Activated CD8-positive, alpha-beta memory T cell treated with anti-CD3 and anti-CD28 coated beads for 4 hours (primary cell): Measurements from ENCODE around the gene MYO5B.
"Not testable (repeated sequence)": the region's sequence is repeated elsewhere in the genome, so short reads cannot be mapped to it uniquely, and the experiment has no call there.

Experiments
- DNase-seq, 2 donors: peaks; one replicate each; pipeline ENCODE4 v3.0.0-alpha.2; 2020; ENCODE audit warnings: low read depth in 2 of 2

MYO5B gene

DNA sequence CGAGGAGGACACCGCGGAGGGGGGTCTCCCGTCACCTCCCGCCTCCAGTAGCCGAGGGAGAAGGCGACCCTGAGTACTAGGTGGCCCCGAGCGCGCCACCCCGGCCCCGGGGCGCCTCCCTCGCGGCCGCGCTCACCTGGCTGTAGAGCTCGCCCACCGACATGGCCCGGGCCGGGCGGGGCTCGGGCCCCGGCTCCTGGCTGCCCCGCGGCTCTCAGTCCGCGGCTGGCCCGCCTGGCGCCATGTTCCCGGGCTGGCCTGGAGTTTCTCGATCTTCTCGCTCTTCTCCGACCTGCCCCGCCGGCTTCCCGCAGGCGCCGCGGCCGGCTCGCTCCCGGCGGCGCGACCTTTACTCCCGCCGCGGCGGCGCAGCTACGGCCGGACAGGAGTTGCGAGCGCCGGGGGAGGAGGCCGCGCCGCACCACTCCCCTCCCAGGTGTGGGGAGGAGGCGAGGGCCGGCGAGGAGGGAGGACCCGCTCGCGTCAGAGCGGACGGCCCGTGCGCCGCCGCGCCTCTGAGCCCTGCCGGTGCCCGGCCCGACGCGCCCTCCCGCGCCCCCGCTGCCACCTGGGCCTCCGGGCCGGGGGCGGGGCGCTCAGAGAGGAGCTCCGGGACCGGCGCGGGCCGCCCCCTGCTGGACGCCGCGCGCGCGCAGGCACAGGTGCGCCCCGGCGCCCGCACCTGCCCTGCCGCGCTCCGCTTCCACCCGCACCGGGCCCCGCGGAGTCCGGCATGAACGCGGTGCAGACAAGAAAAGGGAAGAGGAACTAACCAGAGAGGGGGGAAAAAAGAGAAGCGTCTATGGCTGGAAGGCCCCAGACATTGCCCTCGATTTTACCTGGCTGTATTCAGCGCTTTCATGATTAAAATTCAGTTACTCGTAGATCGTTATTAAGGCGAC is at the start of gene MYO5B:
Gene MYO5B, minus strand, starts transcription at position 517 of the 902 bp plus-strand sequence. Its CDS starts 354 bp downstream, at position 163.
- peak in 1 of 2 donors; percentile 6 for DNase-seq

DNA sequence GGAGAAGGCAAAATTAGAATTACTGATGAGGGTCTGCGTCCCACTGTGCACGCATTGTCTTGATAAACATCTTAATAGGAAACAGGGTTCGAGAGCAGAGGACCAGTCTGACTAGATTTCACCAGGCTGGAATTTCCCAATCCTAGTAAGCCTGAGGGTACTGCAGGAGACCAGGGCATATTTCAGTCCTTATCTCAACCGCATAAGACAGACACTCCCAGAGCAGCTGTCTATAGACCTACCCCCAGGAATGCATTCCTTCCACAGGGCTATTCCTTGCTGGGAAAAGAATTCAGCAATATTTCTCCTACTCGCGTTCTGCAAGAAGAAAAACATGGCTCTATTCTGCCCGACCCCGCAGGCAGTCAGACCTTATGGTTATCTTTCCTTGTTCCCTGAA is 46.8 kb upstream of the MYO5B start:
- DNase-seq, result not testable (repeated sequence)

- DNase-seq, result no peak
Observed at GRCh38 chr18:50240080-50240563, 45.2 kb upstream of the MYO5B start.

DNA sequence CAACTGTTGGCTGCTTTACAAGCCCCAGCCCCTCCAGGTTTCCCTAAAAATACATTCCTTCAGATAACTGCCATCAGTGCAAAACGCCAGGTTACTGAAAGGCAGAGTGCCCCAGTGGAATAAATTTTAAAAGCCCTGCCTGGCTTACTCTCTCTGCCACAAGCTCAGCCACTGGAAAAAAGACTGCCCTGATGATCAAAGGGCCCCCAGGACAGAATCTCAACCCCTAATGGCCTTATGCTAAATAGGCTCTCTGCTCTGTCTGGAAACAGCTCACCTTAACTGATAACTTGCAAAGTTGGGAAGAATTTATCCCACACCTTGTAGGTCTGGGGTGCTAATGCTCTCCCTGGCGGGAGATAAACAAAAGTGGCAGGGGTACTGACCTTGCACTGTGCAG is 37.5 kb upstream of the MYO5B start:
- DNase-seq, result no peak

GRCh38 chr18:50231621-50232020 is 36.7 kb upstream of the MYO5B start:
- no peak for DNase-seq

GRCh38 chr18:50220249-50220648 is 25.3 kb upstream of the MYO5B start:
- not testable (repeated sequence) for DNase-seq

GRCh38 chr18:50218432-50219197 is 23.7 kb upstream of the MYO5B start:
- peak in 1 of 2 donors; percentile 19 for DNase-seq

GRCh38 chr18:50209311-50209710 is 14.4 kb upstream of the MYO5B start:
- no peak for DNase-seq

GRCh38 chr18:50207722-50208121 is 12.8 kb upstream of the MYO5B start:
- DNase-seq, result no peak

DNA sequence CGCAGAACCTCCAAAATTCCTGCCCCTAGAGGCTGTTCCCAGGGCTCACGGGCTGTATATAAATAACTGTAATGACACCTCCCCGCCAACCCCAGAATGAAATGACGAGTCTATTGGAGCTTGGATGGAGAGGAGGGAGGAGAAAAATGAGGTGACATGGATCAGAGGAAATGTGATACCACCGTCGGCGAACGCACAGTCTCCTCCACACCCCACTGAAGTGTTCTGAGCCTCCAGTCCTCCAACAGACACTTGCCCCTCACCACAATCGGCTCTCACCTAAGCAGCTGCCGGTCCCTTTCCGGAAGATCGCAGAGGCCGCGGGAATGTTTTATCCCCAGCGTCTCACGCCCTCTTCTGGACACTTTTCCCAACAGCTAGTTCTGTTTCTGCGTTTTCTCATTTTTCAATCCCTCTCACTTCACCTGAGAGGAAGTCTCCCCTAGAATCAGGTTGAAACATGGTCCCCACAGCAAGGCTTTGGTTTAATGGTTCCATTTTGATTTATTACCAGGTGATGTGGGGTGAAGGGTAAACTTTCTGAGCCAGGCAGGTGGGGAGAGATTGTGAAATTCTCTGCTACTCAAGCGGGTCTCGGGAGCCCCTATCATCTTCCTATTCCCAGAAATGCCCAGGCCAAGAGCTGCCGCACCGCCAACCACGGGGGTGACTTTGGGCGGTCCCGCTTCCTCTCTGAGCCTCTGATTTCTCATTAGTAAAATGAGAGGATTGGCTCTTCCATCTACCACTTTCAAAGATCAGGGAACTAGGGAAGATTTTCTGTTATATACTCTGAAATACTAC is 9.1 kb upstream of the MYO5B start:
- DNase-seq, result no peak

GRCh38 chr18:50201476-50202018 is 6.6 kb upstream of the MYO5B start:
- no peak for DNase-seq

DNA sequence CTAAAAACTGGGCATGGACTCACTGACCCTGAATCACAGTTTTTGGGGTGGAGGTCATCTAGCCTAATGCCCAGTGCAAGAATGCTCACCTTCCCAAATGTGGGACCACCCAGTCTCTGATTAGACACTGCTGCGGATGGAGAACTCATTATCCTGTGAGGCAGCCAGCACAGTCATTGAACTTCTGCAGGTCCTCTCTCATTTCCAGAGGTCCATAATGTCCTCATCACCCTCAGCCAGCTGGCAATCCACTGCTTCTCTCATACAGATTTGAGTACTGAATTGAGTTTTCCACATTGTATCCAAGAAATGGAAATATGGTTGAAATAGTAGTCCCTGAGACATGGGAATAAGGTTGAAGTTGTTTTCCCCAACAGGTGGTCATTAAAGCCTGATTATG is 5.0 kb upstream of the MYO5B start:
- DNase-seq, result no peak

GRCh38 chr18:50199346-50199855 is 4.5 kb upstream of the MYO5B start:
- no peak for DNase-seq

DNA sequence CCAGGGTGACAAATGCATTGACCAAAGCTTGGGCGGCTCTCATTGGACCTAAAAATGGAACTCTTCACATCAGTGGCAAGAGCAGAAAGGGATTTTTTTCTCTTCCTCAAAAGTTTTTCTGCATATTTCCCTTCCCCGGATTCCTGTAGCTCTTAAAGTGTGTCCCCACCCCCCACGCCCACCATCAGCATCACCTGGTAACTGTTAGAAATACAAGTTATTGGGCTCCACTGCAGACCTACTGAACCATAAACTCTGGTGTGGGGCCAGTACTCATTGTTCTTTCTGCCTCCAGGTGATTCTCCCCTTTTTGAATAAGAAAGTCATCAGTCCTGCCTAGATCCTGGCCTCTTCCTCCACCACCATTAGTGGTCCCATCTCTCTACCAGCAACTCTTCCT is 1.3 kb upstream of the MYO5B start:
- DNase-seq, result no peak

DNA sequence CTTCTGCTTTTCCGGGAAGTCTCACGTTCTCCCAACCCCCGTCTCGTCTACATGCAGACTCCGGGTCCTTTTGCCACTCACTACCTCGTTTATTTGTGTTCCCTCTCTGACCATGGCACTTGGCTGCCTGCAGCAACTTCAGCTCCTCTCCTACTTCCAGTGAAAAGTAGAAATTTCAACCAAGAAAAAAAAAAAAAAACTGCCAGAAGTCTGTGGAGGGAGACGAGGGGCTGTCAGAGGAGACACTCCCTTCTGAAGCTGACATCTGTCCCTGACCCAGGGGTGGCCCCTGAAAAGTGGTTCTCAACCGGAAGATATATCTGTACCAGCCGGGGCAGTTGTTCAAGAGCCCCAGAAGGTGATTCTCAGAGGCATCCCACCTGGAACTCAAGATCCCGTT is 742 bp upstream of the MYO5B start:
- DNase-seq, result no peak

- DNase-seq, result no peak
Observed at GRCh38 chr18:50193796-50194630, 934 bp downstream of the MYO5B start.

- no peak for DNase-seq
Observed at GRCh38 chr18:50192995-50193795, 1.8 kb downstream of the MYO5B start.

- no peak for DNase-seq
Observed at GRCh38 chr18:50190926-50191325, 4.0 kb downstream of the MYO5B start.

DNA sequence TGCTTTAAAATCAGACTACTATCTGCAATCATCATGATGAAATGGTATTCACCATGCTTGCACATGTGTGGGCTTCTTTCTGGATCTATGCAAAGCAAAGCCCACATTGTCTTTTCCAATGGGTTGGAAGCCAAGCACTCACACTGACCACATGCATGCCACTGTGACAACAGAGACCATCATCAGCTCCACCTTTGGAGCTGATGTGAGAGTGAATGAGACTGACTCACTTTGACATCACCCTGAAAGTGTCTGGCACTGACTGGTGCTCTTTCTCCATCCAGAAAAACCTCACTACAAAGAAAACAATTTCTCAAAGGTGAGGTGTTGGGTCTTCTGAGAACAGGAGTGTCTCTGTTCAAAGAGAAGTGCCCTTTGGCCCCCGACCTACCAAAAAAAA is 4.7 kb downstream of the MYO5B start:
- DNase-seq, result no peak

GRCh38 chr18:50189160-50189559 is 5.8 kb downstream of the MYO5B start:
- no peak for DNase-seq
